ENCODE data around the gene MTAP. TPM values are rescaled to one million over a fixed set of nuclear protein-coding genes. Genes with fewer than 3 reads are reported as not detected.

The MTAP gene
- total and polyA plus RNA-seq, 2 of the 13 experiments (the other 11 are each of a cell fraction or from before 2014, with no cell fraction given) = 16.7 to 51.2 TPM

DNA sequence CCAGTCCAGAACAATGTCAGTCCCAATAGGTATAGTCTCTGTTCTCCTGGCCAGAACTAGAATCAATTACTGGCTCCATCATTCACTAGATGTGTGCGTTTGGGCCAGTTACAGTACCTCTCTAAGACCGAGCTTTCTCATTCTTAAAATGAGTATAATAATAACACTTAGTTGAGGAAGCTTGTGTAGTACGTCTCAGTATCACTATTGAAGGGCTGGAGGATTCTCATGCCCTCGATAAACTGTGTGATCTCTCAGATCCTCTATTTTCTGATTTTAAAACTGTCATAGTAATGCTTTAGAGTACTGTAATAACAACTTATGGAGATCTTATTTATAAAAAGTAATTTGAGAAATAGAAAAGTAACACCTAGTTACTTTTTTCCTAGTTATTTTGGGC lies 141.0 kb downstream of the MTAP start (continued):
- TF ChIP-seq, protein P1, sequence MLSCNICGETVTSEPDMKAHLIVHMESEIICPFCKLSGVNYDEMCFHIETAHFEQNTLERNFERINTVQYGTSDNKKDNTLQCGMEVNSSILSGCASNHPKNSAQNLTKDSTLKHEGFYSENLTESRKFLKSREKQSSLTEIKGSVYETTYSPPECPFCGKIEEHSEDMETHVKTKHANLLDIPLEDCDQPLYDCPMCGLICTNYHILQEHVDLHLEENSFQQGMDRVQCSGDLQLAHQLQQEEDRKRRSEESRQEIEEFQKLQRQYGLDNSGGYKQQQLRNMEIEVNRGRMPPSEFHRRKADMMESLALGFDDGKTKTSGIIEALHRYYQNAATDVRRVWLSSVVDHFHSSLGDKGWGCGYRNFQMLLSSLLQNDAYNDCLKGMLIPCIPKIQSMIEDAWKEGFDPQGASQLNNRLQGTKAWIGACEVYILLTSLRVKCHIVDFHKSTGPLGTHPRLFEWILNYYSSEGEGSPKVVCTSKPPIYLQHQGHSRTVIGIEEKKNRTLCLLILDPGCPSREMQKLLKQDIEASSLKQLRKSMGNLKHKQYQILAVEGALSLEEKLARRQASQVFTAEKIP (CRISPR knock-in tag; IDR thresholded peaks at IDR 0.05; ENCODE audit: borderline replicate concordance) = no peak
- TF ChIP-seq, protein P2, sequence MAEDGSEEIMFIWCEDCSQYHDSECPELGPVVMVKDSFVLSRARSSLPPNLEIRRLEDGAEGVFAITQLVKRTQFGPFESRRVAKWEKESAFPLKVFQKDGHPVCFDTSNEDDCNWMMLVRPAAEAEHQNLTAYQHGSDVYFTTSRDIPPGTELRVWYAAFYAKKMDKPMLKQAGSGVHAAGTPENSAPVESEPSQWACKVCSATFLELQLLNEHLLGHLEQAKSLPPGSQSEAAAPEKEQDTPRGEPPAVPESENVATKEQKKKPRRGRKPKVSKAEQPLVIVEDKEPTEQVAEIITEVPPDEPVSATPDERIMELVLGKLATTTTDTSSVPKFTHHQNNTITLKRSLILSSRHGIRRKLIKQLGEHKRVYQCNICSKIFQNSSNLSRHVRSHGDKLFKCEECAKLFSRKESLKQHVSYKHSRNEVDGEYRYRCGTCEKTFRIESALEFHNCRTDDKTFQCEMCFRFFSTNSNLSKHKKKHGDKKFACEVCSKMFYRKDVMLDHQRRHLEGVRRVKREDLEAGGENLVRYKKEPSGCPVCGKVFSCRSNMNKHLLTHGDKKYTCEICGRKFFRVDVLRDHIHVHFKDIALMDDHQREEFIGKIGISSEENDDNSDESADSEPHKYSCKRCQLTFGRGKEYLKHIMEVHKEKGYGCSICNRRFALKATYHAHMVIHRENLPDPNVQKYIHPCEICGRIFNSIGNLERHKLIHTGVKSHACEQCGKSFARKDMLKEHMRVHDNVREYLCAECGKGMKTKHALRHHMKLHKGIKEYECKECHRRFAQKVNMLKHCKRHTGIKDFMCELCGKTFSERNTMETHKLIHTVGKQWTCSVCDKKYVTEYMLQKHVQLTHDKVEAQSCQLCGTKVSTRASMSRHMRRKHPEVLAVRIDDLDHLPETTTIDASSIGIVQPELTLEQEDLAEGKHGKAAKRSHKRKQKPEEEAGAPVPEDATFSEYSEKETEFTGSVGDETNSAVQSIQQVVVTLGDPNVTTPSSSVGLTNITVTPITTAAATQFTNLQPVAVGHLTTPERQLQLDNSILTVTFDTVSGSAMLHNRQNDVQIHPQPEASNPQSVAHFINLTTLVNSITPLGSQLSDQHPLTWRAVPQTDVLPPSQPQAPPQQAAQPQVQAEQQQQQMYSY (CRISPR knock-in tag; IDR thresholded peaks at IDR 0.05) = no peak

DNA sequence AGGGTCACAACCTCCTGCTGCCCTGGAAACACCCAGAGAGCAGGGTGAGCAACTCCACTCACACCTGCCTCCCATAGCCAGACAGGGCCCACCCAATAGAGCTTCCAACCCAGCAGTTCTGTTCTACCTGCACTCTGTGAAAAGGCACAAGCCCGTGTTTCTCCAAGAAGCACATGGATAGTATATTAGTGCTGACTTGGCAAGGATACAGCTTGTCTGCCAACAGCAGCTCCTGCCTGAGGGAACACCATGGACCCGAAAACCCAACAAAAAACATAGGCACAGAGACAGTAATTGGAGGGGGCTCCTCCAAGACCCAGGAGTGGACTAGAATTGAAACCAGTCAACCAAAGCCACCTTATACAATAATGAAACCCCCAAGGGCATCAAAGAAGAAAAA lies 143.2 kb downstream of the MTAP start:
- no peak overlapping the region for H3K27ac ChIP-seq (ENCODE audit: extremely low read length, insufficient read depth, low read length)
- DNase-seq (ENCODE audit: low spot score) = no peak
- in situ Hi-C loops (cut with HindIII; ENCODE audit: extremely low pct_ligation_motif_present, low pct_unique_long_range_greater_than_20kb) (no loop called here), intact Hi-C loops (cut with micrococcal nuclease; ENCODE audit: unreplicated experiment) (no loop called here)
- CTCF ChIA-PET (ENCODE audit: low intra/inter-chr PET ratio, low total read pairs) = no interaction called here
- FAIRE-seq = no peak
- TF ChIP-seq MAFF (IDR thresholded peaks at IDR 0.05; ENCODE audit: low read depth, low read length) (0 out of 2 replicates have a peak, but pooled peaks have one; percentile 32), ZNF484 (CRISPR knock-in tag; IDR thresholded peaks at IDR 0.05; ENCODE audit: borderline replicate concordance, low read depth) (no peak), MAFK (conservative IDR thresholded peaks at IDR 0.05 in 1 of 2, IDR thresholded peaks at IDR 0.05 in 1 of 2; ENCODE audit: low read length in 2 of 2) (peak; percentile 58 to 65; a peak in 3 of 4 replicates)
- no TSS peak for BruUV-seq (replicated peaks)
- 0% methylated on average over 2 of the region's 2 CpGs for WGBS (ENCODE audit: low lambda C conversion rate)
- no peak overlapping the region for H3K4me2 ChIP-seq (ENCODE audit: low read depth, low read length)
- no peaks in the 10 kb centered on the region for H3K4me1 ChIP-seq (ENCODE audit: insufficient read depth, low read length)
- H4K20me1 ChIP-seq (ENCODE audit: insufficient read depth, low read length) = no peaks in the 10 kb centered on the region
- H3K4me3 ChIP-seq (replicated peaks in 1 of 3; ENCODE audit: insufficient read depth in 1 of 3, low read depth in 2 of 3, low read length in 3 of 3) = no peak overlapping the region
- H3K79me2 ChIP-seq (ENCODE audit: insufficient read depth, low read length) = no peaks in the 10 kb centered on the region
- H3K9ac ChIP-seq (ENCODE audit: insufficient read depth, low read depth, low read length) = no peak overlapping the region
- no peak overlapping the region for H2AFZ ChIP-seq (ENCODE audit: low read length)
- H3K9me3 ChIP-seq (ENCODE audit: low read length) = no peaks in the 10 kb centered on the region
- H3K27me3 ChIP-seq (ENCODE audit: control insufficient read depth in 1 of 2, insufficient read depth in 2 of 2, low read length in 2 of 2) = no peaks in the 10 kb centered on the region
- POLR2A ChIA-PET = no interaction called here
- no peaks in the 10 kb centered on the region for H3K36me3 ChIP-seq (replicated peaks in 1 of 2; ENCODE audit: control insufficient read depth in 1 of 2, insufficient read depth in 2 of 2, low read length in 2 of 2)
- no peak for ATAC-seq
